Fibroblast of the conjunctiva (primary cell): ENCODE data around the gene PRKCE.
A peak's percentile ranks its signal among the peaks of the same experiment; 100 is the strongest.

ENCODE experiments used
- DNase-seq: peaks from one replicate; pipeline ENCODE4 v3.0.0-alpha.2; 2010; ENCODE audit warnings: low read depth

Gene PRKCE

GRCh38 chr2:45809205-45809604 lies 157.7 kb downstream of the PRKCE start:
- no peak for DNase-seq

- peak; percentile 69 for DNase-seq
These were observed 160.6 kb downstream of the PRKCE start for GRCh38 chr2:45812011-45812500.

- DNase-seq: no peak
These were observed 161.8 kb downstream of the PRKCE start for GRCh38 chr2:45813003-45813941.

DNA sequence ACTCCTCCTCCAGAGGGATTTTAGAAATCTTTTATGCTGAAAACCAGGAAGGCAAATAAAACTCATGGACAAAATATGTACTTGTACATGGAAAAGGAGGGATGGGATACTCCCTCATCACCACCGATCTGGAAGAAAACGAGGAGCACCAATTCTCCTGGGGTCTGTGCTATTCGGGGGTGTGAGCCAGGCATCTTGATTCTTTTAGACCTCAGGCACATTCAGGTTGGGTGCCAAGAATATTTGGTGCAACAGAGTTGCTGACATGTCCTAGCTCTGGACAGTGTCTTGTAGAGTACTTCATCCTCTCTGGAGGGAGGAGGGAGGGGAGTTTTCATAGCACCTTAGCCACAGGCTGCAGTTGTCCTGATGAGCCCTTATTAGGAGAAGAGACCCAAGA lies 163.0 kb downstream of the PRKCE start:
- no peak for DNase-seq

GRCh38 chr2:45814951-45815621 lies 163.6 kb downstream of the PRKCE start:
- no peak for DNase-seq

- DNase-seq: peak; percentile 51
These were observed 164.8 kb downstream of the PRKCE start for GRCh38 chr2:45816272-45816671.

DNA sequence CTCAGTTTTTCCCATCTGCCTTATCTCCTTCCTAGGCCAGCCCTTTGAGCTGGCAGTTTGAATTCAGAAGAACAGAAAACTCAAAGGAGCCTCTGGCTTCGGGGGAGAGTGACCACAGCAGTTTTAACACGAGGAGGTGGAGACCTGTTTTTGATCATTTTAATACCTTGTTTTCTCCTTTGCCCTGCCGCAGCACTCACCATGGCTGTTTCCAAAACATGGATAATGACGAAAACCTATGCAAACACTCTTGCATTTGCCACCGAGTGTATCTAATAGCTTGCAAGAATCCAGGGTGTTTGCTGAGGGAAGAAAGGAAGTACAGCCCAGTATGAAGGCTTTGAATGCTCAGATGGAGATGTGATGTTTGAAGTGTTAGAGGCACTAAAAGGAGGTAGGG lies 167.1 kb downstream of the PRKCE start:
- DNase-seq: no peak

DNA sequence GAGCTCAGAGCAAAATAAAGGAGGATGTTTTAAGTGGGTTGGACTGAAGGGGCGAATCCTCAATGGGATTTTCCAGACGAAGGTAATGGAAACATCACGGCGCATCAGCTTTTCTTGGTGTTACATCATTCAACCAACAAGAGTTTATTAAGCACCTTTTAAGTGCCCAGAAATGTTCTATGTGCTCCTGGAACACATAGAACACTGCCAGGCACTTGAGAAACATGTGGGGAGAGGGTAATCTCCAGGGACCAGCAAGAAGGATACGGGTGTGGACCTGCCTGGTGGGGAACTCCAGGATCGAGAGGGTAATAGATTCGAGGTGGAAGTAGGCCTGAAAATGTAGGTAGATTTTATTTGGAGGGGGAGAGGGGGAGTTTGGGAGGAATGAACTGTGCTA lies 168.6 kb downstream of the PRKCE start:
- peak; percentile 47 for DNase-seq

- DNase-seq: peak; percentile 54
These were observed 170.2 kb downstream of the PRKCE start for GRCh38 chr2:45821558-45822271.

- DNase-seq: no peak
These were observed 170.8 kb downstream of the PRKCE start for GRCh38 chr2:45822272-45822630.

DNA sequence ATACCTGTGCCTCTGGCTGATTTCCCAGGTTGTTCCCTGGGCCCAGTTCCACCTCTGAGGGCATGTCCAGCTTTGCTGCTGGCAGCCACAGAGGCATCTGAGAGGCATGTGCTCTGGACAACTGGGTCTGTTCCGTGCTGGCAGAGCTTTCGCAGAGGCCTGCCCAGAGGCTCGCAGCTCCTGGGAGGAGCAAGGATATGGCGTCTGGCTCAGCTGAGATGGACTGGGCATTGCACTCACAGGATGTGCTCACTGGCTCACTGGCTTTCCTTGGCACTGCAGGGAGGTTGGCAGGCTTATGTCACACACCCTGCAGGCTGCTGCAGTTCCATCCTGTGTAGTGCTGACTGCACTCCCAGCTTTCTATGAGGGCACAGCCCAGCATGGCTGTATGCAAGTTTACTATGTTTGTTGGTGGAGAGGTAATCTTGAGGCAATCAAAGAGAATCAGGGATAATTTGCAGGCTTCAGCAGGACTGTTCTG lies 172.3 kb downstream of the PRKCE start:
- DNase-seq: no peak

GRCh38 chr2:45825001-45825651 lies 173.7 kb downstream of the PRKCE start:
- DNase-seq: no peak

DNA sequence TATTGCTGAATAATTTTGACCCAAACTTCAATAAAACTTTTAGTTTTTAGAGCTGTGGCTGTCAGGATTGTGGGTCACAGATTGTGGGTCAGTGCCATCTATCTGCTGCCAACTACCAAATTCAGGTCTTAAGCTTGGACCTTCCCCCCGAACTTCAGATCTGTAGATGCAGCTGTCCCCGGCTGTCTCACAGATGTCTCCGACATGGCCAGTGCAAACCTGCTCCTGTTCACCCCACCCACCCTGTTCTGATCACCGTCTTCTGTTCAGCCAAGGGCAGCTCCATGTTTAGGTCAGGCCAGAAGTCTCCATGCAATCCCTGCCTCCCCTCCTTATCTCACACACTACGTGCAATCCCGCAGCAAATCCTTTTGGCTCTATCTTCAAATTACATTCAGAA lies 175.0 kb downstream of the PRKCE start:
- no peak for DNase-seq

- no peak for DNase-seq
These were observed 175.6 kb downstream of the PRKCE start for GRCh38 chr2:45826884-45827635.

DNA sequence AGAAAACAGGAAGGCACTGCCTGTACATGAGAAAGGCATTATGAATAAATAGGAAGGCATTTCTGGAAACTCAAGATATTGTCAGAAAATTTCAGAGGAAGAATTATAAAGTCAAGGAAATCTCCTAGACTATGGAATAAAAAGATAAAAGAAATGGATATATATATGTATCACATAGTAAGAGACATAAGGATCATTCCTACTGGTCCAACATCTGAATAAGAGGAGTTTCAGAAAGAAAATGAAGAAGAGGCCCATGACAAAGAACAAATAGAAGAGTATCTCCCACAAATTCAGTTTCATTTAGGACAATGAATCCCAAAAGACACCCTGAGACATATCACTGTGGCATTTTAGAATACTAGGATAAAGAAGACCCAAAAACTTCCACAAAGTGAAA lies 178.8 kb downstream of the PRKCE start:
- DNase-seq: no peak

DNA sequence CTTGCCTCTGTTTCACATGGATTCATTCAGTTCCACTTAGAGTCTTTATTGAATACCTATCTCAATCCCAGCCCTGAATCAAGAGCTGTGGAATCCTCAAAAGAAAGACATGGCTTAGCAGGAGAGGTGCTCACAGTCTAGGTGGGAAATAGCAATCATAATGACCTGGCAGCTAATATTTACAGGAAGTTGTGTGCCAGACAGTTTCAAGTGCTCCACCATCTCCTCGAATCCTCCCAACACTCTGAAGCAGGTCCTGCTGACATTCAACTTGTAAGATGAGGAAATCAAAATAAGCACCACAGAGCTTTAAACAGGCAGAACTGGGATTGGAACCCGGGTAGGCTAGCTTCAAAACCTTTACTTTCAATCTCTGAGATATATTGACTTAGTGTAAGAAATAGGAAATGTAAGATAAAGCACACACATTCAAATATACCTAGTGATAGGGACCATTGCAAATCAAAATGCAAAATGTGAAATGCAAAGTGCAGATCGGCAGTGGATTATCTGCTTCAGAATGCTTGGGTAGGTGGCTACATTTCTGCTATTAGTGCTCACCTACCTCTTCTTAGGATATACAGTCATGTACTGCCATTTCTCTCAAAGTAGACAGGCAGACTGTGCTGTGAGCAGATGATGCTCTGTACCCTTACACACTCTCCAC lies 182.0 kb downstream of the PRKCE start:
- DNase-seq: no peak

- no peak for DNase-seq
These were observed 182.5 kb downstream of the PRKCE start for GRCh38 chr2:45833968-45834344.

- DNase-seq: no peak
These were observed 182.9 kb downstream of the PRKCE start for GRCh38 chr2:45834372-45834771.

DNA sequence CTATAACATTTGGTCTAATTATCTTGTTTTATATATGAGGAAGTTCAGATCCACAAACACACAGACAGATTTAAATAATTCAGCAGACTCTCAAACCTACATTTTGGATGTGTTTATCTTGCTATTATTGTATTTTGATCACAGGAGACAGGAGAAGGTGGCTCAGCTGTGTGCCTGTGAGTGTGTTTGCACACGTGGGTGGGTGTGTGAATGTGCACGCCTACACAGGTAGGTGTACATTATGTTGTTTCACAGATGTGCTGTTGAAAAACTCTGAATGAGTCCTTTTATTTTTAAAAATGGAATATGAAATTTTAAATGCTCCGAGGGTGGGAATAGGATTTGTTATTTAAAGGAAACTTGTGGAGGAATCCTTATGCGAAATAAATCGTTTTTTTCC lies 183.4 kb downstream of the PRKCE start:
- no peak for DNase-seq

DNA sequence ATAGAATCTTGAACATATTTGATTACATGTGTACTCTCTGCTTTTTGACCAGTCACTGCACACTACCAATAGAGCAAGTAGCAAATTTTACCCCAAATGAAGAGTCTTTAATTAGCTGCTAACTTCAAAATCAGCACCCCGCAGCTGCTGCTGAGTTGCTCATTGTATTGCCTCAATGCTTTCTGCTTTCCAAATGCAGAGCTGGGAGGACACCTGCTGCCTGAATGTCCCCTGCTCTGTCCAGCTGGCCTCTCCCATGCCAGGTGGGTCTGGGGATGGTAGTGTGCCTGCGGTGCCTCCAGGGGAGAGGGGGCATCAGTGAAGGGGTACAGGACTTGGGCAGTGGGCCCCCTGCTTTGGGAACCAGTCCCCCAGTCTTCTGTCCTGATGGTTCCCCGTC lies 184.8 kb downstream of the PRKCE start:
- no peak for DNase-seq

DNA sequence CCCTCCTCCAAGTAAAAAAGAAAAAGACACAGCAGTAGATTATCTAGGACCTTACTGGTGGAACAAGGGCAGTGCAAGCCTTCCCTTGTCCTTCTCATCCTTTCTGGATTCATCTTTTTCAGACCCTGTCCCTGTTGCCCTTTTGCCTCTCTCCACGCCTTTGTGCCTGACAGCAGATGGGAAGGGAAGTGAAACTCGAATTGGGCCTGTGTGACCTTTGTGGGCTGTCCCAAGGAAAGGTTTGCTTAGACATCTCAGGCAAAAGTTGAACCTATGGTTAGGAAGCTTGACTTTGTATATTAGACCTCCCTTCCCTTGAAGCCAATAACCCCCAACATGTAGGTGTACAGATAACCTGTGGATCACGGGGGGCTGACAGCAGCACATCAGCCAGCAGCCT lies 185.3 kb downstream of the PRKCE start:
- DNase-seq: no peak
